Activated T-helper 9 cell treated with anti-CD3 and anti-CD28 coated beads, Interleukin-2, amount 50 U/mL, for 16 hours (primary cell): Measurements from ENCODE around the gene C19orf53.
A peak's percentile ranks its signal among the peaks of the same experiment; 100 is the strongest.
"Not testable (repeated sequence)": the region's sequence is repeated elsewhere in the genome, so short reads cannot be mapped to it uniquely, and the experiment has no call there.

ENCODE experiments used
- DNase-seq: peaks from one replicate; pipeline ENCODE4 v3.0.0-alpha.2; 2020; ENCODE audit warnings: low read depth

The C19orf53 gene

DNA sequence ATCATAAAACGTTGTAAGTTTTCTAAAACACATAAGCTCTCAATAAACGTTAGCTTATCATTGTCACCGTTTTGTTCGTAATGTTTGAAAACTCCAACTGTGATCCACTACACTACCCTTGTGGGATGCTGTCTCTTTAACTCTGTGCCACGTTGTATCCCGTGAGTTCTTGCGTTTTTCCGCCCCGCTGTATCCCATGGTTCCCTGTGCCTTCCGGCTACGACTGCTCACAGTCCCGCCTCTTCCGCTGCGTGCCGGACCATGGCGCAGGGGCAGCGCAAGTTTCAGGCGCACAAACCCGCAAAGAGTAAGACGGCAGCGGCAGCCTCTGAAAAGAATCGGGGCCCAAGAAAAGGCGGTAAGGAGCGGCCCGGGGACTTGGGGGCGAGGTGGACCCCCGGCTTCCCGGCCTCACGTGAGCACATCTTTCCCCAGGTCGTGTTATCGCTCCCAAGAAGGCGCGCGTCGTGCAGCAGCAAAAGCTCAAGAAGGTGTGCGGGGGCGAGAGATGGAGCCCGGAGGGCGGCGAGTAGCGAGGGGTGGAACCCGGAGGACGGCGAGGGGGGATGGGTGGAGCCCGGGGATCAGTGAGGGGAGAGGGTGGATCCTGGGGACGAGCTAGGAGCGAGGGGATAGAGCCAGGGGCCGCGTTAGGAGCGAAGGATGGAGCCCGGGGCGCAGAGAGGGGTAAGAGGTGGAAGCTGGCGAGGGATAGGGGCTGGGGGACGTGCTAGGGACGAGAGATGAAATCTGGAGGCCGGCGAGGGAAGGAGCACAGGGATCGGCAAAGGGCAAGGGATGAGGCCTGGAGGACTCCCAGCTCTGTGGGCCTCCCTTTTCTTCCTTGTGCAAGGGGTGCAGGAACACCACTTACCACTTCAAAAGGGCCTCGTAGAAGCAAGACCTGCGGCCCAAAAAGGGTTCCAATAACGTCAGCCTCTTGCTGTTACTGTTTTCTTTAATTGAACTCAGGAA, at the start of gene C19orf53:
C19orf53 (plus strand) TSS at position 240 of the 975 bp plus-strand sequence; CDS start at position 262, 22 bp downstream.
- DNase-seq: peak; percentile 79

DNA sequence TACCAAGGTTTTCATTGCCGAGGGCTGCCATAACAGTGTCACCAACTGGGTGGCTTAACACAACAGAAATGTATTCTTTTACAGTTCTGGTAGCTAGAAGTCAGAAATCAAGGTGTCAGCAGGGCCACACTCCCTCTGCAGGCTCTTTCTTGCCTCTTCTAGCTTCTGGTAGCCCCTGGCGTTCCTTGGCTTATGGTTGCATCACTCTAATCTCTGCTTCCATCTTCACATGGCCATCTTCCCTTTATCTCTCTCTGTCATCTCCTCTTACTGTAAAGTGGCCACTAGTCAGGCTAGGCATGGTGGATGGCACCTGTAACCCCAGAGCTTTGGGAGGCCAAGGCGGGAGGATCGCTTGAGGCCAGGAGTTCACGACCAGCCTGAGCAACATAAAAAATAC, 47.9 kb upstream of the C19orf53 start:
- DNase-seq: no peak

DNA sequence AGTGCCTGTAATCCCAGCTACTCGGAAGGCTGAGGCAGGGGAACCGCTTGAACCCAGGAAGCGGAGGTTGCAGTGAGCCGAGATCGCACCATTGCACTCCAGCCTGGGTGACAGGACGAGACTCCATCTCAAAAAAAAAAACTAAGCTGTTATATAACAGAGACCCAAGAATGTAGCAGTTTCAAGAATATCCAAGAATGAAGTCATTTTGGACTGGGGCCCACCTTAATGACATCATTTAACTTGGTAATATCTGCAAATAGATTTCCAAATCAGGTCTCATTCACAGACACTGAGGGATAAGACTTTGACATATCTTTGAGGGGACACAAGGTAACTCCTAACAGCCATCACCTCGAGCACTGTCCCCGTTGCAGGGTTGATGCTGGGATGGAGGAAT, 46.5 kb upstream of the C19orf53 start:
- no peak for DNase-seq

DNA sequence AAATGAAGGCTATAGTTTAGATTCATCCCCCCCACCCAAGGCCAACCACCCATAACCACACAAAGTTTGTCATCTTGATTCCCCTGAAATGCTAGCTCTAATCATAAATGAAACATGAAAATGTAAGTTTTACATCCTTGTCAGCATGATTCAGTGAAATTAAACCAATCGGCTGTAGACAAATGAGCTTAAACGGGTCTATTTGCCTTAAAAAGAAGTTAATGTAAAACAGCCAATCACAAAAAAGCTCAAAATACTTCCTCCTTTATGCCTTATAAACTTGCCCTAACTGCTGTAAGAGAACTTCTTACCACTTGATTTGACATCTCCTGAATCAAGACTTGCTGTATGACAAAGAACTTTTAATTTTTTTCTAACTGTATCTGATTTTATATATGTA, 44.4 kb upstream of the C19orf53 start:
- no peak for DNase-seq

DNA sequence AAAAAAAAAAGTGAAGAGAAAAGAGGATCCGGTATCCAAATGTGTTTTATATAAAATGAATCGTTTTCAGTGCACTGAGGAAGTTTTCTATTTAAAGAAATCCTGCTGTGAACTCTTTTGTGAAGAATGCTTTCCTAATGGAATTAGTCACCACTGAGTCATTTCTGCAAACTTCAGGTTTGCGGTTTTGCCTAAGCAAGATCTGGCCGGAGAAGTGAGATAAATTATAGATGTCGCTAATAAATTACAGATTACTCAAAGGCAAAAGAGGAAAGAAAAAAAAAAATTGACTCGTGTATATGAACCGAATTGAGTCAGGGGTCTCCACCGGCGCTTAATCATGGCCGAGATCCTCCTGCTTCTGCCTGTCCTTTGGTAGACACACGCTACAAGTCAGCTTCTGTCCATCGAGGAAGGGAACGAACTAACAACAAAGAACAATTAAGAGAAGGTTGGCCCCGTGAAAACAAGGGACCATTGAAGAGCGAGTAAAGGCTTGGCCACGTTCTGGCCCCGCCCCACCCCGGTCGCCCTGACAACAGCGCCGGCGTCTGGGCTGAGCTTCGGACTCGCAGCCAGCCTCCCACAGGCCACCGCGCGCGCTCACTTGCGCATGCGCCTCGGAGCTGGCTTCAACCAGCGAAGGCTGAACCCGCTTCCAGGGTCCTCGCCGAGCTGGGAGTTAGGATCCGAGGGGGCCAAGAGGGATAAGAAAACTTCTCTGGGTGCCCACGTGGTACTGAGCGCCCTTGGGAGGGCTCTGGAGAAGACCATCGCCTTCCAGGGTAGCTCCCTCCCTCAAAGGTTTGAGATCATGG, 42.9 kb upstream of the C19orf53 start:
- peak; percentile 92 for DNase-seq

DNA sequence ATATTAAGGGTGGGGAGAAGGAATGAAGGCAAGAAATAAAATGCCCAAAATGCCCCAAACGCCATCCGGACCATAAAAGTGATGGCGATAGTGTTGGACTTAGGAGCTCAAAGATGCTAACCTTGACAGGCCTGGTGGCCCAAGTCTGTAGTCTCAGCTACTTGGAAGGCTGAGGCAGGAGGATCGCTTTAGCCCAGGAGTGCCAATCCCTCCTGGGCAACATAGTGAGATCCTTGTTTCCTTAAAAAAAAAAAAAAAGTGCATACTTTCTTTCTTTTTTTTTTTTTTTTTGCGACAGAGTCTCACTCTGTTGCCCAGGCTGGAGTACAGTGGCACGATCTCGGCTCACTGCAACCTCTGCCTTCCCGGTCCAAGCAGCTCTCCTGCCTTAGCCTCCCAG, 41.9 kb upstream of the C19orf53 start:
- no peak for DNase-seq

DNA sequence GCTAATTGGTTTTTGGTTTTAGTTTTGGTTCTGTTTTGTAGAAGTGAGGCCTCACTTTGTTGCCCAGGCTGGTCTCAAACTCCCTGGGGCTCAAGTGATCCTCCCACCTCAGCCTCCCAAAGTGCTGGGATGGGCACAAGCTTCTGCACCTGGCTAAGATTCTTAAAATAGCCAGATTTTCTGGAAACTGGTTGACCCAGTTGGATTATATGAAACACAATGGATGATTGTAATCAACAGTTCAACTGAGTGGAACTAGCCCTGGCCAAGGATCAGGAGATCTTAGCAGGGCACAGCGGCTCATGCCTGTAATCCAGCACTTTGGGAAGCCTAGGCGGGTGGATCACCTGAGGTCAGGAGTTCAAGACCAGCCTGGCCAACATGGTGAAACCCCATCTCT, 39.5 kb upstream of the C19orf53 start:
- DNase-seq: no peak

DNA sequence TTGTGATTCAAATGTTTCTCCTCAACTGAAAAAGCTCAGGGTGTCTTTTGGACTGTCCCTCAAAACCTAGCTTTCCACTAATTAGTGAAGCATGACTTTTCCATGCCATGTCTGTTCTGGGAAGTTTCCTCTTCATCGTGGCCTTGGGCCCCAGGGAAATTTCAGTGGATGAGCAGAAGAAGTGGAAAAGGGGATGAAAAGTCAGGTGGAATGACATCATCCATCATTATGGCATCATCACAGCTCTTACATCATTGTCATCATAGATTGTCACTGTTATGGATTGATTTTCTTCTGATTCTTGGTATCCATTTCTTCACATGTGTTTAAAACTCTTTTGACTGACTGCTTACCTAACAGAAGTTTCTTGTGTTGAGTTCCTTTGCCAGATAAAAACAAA, 36.2 kb upstream of the C19orf53 start:
- DNase-seq: no peak

DNA sequence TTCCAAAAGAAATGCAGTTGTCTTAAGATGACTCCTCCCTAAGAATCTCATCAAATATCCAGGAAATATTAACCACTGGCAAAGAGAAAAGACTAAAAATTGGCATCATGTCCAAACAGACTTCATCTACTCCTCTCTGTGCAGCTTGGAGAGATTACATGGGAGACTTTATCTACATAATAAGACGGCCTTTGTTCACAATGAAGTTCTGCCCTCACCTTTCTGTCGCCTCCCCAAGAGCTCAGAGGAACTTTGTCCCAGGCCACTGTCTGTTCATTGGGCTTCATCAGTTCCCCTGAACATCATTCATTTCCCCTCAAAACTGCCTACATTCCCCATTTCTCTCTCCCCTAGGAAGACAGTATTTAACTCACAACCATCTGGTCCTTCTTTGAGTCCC, 32.4 kb upstream of the C19orf53 start:
- no peak for DNase-seq

DNA sequence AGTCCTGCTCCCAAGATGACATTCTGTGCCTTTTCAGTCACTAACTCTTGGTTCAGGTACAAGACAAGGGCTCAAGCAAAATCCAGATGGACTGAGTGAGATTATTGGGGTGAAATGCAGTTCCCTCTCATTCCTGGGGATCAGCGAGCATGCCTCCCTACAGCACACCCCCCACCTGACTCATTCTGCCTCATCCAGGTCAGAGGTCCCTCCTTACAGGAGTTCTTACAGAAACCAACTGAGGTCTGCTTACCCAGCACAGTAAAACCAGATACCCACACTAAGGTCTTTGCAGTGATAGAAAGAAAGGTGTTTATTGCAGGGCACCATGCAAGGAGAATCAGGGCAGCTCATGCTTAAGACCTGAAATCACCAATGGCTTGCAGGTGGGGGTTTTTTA, 31.5 kb upstream of the C19orf53 start:
- no peak for DNase-seq

DNA sequence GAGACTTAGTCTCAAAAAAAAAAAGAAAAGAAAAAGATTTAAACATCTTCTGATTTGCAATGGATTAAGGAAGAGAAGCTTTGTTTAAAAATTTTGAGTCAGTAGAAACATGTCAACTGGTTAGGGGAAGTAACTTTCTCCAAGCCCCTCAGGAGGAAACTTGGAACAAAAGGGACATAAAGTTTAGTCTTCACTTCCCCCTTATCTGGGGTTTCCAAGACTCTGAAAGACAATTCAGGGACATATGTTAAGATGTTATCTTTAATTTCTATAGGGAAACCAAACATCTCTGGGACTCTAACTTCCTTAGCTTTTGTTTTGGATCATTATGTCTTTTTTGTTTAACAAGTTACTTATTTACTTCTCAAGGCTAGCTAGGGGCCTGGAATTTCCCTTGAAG, 30.1 kb upstream of the C19orf53 start:
- DNase-seq: no peak

DNA sequence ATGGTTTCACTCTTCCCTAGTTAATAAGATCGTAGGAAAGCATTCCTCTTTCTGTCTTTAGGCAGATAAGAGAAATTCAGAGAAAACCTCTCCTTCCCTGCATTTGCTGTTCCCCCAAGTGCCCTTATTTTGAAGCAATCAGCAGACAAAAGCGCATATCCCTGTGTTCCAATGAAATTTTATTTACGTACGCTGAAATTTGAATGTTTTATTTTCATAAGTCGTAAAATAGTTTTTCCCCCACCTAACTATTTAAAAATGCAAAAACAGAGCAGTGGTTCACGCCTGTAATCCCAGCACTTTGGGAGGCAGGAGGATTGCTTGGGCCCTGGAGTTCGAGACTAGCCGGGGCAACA, 27.2 kb upstream of the C19orf53 start:
- no peak for DNase-seq

DNA sequence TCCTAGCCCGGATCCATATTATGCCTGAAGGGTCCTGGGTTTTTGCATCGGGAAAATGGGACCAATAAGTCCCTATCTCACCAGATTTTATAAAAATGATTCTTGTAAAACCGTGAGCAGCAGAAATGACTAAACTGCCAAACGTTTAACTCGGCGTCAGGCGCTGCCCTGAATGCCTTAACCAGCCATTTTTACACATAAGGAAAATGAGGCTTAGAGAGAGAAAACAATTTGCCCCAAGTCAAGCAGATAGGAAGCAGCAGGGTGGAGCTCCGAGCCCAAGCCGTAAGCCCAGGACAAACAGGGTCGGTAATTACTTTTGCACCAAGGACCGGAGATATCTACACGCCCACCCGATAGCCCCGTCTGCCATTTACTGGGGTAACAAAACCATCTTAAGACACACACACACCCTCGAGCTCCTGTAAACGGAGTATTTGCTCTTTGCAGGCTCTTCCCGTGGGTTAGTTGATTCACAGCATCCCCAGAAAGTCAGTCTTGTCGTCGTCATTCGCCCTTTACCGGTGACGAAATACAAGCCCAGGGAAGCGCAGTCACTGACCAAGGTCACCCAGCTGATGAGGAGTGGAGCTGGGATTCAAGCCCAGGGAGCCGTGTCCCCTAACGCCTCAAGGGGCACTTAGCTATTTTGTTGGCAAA, 26.0 kb upstream of the C19orf53 start:
- DNase-seq: no peak

DNA sequence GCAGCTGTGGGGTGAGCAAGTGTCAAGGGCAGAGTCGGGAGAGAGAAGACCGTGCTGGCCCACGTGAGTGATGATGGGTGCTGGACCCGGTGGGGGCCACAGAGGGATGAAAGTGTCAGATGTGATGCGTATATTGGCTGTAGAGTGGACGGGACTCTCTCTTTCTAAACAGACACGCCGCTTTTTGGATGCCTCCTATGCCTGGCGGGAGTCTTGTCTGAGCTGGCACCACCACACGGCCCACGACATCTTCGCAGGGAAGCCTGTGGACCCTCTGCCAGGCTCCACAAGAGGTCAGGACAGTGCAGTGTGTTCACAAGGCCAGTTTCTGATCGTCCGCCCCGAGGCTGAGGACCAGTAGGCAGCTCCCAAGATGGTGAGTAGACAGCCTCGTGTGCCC, 22.8 kb upstream of the C19orf53 start:
- DNase-seq: no peak

DNA sequence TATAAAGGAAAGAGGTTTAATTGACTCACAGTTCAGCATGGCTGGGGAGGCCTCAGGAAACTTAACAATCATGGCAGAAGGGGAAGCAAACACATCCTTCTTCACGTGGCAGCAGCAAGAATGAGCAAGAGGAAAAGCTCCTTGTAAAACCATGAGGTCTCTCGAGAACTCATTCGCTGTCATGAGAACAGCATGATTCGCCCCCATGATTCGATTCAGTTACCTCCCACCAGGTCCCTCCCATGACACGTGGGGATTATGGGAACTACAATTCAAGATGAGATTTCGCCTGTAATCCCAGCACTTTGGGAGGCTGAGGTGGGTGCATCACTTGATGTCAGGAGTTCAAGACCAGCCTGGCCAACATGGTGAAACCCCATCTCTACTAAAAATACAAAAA, 20.6 kb upstream of the C19orf53 start:
- not testable (repeated sequence) for DNase-seq

DNA sequence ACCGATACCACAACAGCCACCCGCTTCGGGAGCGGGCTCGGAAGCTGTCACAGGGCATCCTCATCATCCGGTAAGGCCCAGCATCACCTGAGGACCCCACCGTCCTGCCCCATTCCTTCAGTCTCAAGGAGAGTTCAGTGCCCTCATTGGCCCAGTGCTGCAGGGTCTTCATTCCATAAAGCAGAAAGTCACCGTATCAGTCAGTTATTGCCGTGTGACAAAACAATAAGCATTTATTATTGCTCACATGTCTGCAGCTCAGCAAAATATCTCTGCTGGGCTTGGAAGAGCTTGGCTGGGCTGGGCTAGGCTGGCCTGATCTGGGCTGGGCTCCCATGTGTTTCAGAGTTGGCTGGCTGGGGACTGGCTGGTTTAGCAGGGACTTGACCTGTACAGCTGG, 18.0 kb upstream of the C19orf53 start:
- DNase-seq: no peak

DNA sequence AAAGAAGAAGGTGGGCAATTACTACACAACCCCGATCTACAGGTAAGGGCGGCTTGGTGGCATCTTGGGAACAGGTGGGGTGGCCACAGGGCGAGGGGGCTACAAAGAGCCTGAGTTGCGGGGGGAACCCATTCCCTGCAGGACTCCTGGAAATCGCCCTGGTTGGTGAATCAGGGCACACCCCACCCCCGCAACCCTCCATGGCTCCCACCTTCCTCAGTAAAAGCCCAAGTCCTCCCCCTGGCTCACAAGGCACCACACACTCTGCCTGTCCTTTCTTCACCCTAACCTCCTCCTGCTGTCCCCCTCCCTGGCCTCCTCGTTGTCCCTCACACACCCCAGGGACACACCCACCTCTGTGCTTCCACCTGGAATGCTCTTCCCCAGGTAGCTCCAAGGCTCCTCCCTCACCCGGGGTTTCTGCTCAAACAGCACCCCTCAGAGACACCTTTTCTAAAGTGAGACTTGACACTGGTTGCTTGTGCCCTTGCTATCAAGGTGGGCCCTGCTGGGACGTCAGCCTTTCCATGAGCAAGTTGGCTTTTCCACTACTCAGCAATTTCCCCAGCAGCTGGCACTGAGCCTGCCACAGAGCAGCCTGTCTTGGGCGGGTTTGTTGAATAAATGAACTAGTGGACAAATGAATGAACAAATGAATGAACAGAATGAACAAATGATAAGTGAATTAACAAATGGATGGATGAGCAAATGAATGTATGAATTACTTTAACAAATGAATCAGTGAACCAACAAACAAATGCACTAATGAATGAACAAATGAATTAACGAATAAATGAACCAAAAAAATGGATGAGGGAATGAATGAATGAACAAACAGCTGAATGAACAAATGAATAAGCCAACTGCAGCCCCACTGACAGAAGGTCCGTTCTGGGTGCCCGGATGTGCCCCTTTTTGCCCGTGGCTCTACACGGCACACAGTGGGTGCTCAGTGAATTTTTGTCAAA, 16.2 kb upstream of the C19orf53 start:
- DNase-seq: no peak

DNA sequence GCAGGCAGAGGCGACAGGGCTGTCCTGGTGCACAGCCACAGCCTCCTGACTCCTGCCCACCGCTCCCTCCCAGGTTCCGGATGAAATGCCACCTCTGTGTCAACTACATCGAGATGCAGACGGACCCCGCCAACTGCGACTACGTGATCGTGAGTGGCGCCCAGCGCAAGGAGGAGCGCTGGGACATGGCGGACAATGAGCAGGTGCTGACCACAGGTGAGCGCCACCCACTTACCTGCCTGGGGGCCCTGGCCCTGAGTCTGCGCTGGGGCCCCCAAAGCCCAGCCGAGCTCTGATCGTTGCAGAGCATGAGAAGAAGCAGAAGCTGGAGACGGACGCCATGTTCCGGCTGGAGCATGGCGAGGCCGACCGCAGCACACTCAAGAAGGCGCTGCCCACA, 15.5 kb upstream of the C19orf53 start:
- no peak for DNase-seq

DNA sequence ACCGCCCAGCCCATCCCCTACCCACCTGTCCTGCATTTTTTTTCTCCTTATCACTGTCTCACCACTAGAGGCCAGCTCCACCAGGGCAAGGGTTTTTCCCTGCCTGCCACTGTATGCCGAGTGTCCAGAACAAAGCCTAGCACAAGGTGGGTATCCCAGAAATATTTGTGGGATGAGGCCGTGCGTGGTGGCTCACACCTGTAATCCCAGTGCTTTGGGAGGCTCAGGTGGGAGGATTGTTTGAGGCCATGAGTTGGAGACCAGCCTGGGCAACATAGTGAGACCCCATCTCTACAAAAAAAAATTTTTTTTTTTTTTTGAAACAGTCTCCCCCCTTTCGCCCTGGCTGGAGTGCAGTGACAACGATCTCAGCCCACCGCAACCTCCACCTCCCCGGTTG, 12.8 kb upstream of the C19orf53 start:
- no peak for DNase-seq

DNA sequence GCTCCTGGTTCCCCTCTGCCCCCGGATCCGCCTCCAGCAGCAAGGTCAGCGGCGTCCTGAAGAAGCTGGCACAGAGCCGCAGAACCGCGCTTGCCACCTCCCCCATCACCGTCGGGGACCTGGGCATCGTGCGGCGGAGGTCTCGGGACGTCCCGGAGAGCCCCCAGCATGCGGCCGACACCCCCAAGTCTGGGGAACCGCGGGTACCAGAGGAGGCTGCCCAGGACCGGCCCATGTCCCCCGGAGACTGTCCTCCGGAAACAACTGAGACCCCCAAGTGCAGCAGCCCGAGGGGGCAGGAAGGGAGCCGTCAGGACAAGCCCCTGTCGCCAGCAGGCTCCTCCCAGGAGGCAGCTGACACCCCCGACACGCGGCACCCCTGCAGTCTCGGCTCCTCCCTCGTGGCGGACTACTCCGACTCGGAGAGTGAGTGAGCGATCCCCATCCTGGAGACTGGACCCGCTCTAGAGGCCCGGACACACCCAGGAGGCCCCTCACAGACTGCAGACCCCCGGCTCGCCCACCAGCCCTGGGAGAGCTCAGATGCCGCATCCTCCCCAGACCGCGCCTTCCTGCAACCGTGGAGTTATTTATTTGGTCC, 11.5 kb upstream of the C19orf53 start:
- DNase-seq: no peak

DNA sequence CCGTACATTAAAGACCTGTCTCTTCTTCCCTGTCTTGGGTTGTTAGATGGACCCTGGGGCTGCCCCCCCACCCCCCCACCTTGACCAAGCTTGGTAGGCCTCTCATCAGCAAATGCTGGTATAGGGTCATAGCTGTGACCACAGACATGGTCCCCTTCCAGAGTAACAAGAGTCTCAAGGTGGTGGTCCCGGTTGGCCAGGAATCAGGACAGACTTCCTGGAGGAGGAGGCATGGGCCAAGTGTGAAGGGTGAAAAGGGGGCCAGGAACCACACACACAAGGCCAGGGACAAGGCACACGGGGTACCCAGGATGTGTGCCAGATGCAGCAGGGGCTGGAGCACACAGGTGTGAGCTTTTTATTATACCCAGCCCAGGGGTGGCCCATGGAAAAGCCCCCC, 11.0 kb upstream of the C19orf53 start:
- no peak for DNase-seq
